Fibroblast of skin of left quadriceps (primary cell): ENCODE results near the gene NKX1-1.
A peak's percentile ranks its signal among the peaks of the same experiment; 100 is the strongest.

Experiments used
- DNase-seq, 2 experiments: peaks; one replicate each; pipeline ENCODE4 v3.0.0-alpha.2; 2013; ENCODE audit warnings: low read depth in 2 of 2

Gene NKX1-1

GRCh38 chr4:1360423-1361283 lies 45.6 kb downstream of the NKX1-1 start:
- peak in 1 of 2 experiments; percentile 29 for DNase-seq

- no peak for DNase-seq
These were observed 46.3 kb downstream of the NKX1-1 start for GRCh38 chr4:1359976-1360375.

GRCh38 chr4:1359144-1359501 lies 47.1 kb downstream of the NKX1-1 start:
- peak in 1 of 2 experiments; percentile 36 for DNase-seq

GRCh38 chr4:1358421-1359143 lies 47.7 kb downstream of the NKX1-1 start:
- no peak for DNase-seq

GRCh38 chr4:1357356-1358248 lies 48.6 kb downstream of the NKX1-1 start:
- DNase-seq, result no peak

GRCh38 chr4:1356181-1356998 lies 49.9 kb downstream of the NKX1-1 start:
- no peak for DNase-seq

- no peak for DNase-seq
These were observed 50.9 kb downstream of the NKX1-1 start for GRCh38 chr4:1355378-1355777.

GRCh38 chr4:1354983-1355275 lies 51.3 kb downstream of the NKX1-1 start:
- DNase-seq, result no peak

GRCh38 chr4:1354136-1354982 lies 51.9 kb downstream of the NKX1-1 start:
- DNase-seq, result no peak

- DNase-seq, result no peak
These were observed 52.8 kb downstream of the NKX1-1 start for GRCh38 chr4:1353186-1354055.
